Embryonic facial prominence (tissue), 1 donor: ENCODE data around the gene AGXT.

Experiments
- DNase-seq: peaks from one replicate; pipeline ENCODE4 v3.0.0-alpha.2; 2016; ENCODE audit errors: extremely low spot score

The AGXT gene

DNA sequence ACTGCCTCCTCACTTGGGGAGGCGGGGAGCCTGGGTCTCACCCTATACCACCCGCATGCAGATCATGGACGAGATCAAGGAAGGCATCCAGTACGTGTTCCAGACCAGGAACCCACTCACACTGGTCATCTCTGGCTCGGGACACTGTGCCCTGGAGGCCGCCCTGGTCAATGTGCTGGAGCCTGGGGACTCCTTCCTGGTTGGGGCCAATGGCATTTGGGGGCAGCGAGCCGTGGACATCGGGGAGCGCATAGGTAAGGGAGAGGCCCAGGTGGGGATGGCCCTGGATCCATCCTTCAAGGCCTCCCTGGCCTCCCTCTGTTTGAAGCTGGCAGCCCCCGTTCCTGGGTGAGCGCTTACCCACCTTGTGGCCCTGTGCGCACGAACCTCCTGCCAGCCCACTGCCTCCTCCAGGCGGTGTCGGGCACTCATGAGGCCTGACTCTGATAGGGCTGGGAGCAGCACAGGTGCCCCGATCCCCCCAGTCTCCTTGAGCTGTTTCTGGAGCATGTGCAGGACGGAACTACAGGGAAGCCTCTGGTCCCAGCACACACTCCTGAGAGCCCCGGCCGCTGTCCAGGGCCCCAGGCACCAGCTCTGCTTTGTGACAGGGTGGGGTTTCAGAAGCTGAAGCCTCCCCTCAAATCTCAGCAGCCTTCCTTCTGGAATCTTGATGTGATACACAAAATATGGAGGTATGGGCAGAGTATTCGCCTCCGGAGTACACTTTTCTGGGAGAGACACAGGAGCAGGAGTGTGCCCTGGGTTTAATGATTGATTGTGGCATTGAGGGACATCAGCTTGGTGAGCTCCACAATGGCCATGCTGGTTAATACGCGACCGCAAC lies 708 bp downstream of the AGXT start:
- no peak for DNase-seq

DNA sequence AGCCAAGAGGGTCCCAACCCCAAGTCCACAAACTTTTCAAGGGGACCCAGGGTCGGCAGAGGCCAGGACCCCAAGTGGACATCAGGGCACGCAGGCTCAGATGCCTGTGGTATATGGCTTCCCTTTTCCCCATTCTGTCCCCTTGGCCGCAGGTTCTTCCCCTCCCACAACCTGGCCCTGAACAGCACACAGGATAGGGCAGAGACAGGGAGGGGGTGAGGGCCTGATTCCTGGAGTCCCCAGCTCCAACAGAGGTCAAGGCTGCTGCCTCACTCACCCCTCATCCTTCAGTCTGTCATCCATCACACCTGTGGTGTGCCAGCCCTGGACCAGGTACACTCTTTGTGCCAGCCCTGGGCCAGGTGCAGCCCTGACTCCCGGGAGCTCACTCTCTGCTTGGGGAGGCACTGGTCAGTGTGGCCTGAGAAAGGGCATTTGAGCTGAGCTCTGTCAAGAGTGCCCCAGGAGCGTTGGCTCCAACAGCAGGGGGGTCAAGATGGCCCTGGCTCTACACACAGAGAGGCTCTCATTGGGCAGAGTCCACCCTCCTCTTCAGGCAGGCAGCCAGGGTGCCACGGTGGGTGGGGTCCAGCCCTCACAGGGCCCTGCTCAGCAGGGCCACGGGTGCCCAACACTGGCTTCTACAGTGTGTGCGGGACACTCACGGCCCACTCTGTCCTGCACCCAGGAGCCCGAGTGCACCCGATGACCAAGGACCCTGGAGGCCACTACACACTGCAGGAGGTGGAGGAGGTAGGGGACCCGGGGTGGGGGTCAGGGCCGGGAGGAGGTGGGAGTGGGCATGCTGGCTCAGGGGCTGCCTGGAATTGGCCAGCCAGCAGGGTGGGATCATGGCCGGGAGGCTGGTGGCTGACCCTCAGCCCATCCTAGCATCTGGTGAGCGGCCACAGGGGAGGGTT lies 1.6 kb downstream of the AGXT start:
- no peak for DNase-seq

DNA sequence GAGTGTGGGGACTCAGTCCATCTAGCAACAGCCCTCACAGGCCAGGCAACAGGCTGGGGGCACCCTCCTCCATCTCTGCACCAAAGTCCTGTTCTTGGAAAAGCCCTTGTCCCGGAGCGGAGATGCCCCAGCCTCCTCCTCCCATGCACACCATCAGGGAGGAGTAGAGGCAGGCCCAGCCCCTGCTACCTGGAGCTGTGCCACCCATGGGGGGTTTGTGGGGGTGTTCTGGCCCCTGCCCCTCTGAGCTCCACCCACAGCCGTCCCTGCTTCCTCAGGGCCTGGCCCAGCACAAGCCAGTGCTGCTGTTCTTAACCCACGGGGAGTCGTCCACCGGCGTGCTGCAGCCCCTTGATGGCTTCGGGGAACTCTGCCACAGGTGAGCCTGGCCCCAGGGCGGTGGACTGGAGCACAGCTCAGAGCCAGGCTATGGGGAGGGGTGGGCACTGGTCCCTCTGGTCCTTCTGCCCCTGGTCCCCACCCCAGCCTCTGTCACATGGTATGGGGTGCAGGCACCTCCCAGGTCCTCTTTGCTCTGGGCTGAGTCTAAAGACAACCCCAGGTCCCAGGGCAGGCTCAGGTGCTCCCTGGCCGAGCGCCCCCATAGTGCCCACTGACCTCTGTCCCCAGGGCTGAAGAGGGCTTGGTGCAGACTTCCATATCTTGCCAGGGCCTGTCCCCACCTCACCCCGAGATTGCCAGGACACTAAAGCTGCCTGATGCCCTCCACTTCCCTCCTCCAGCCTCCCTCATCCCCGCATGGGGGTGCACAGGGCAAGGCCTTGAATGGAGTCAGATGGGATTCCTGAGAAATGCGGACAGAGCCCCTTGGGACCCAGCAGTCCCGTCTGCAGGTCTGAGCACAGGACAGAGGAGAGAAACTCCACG lies 2.7 kb downstream of the AGXT start:
- no peak for DNase-seq

DNA sequence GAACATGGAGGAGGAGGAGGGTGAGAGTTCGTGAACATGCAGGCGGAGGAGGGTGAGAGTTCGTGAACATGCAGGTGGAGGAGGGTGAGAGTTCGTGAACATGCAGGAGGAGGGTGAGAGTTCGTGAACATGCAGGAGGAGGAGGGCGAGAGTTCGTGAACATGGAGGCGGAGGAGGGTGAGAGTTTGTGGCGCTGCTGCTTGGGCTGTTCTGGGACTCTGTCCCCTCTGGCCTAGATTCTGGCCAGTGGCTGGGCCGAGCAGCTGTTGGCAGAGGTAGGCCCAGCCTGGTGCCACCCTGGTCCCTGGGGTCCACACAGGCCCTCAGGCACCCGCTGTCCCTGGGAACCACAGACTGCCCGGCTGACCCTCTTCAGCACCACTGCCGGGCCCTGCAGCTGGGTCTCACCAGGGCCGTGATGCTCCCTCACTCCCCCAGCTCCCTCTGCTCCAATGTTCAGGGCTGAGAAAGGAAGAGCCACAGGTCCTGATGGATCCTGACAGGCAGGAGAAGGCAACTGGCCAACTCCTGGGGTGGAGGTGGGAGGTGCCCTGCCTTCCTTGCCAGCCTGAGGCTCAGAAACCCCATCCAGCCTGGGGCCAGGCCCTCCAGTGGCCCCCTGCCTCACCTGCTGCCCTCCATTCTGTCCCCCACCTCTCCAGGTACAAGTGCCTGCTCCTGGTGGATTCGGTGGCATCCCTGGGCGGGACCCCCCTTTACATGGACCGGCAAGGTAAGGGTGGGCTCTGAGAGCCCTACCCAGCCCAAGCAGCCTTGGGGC lies 3.9 kb downstream of the AGXT start:
- DNase-seq = no peak

DNA sequence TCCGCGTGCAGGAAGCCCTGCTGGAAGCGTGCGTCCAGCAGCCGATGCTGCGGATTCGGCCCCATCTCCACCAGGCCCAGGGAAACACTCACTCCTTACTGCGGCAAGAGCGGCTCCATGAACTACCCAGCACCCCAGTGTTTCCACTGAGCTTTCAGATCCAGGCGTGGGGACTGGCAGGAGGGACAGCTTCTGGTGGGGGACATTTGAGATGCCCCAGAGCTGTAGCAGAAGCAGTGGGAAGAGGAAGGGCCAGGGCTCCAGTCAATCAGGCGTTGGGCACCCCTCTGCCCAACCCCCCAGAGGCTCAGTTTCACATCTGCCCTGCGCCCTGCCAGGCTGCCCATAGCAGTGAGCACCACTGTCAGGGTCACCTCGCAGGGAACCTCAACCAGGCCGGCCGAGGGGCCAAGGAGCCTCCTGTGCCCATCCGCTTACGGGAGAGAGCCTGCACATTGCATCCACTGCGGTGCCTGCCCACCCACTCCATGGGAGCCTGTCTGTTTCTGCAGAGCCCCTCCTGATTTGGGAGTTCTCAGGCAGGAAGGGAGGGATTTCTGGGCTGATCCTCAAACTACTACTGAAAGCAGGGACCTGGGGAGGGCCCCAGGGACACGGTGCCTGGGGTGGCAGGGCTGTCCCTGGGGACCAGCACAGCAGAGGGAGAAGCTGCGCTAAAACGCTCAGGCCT lies 4.6 kb downstream of the AGXT start:
- no peak for DNase-seq

DNA sequence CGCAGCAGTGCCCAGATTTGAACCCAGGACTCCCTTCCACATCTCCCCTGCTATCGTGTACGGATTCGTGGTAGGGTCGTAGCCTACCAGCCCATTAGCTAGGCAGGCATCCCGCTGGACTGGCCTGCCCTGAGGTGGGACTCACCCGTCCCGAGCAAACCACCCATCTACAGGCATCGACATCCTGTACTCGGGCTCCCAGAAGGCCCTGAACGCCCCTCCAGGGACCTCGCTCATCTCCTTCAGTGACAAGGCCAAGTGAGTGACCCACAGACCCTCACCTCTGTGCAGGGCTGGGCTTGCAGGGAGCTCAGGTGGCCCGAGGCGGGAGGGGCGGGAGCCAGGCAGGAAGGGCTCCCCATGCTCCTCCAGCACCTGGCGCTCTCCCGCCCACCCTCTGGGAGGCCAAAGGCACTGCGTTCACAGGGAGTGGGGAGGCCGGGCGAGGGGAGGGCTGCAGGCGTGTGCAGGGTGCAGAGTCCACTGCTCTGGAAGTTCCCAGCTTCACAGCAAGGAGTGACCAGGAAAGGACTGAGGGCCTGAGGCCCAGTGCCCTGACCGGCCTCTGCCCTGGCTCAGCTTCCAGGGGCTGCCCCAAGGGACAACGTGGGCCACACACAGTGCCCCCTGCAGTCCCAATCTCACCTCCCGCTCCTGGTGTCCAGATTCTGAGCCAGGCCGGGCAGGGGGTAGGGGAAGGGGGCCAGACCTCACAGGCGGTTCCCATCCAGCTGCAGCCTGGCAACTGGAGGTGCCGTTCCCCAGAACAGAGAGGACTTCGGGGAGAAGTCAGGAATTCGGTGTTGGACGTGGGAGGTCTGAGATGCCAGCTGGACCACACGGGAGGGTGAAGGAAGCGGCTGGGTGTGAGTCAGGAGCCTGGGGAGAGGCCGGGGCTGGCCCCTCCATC lies 5.4 kb downstream of the AGXT start:
- DNase-seq = no peak

DNA sequence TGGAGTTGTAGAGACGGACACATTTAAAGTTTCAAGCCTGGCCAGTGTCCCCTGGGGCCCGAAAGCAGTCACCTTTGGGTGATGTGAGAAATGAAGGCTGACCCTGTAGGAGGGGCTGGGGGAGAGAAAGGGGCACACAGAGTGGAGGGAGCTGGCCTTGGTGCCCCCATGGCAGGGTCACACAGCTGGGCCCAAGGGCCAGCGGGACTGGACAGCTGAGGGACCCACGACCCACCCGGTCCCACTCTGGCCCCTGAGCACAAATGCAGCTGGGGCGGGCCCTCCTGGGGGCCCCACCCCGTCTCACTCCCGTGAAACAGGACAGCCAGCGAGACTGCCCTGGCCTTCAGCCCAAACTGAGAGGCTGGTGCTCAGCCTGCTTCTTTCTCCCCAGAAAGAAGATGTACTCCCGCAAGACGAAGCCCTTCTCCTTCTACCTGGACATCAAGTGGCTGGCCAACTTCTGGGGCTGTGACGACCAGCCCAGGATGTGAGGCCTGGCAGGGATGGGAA lies 6.1 kb downstream of the AGXT start:
- DNase-seq = no peak

DNA sequence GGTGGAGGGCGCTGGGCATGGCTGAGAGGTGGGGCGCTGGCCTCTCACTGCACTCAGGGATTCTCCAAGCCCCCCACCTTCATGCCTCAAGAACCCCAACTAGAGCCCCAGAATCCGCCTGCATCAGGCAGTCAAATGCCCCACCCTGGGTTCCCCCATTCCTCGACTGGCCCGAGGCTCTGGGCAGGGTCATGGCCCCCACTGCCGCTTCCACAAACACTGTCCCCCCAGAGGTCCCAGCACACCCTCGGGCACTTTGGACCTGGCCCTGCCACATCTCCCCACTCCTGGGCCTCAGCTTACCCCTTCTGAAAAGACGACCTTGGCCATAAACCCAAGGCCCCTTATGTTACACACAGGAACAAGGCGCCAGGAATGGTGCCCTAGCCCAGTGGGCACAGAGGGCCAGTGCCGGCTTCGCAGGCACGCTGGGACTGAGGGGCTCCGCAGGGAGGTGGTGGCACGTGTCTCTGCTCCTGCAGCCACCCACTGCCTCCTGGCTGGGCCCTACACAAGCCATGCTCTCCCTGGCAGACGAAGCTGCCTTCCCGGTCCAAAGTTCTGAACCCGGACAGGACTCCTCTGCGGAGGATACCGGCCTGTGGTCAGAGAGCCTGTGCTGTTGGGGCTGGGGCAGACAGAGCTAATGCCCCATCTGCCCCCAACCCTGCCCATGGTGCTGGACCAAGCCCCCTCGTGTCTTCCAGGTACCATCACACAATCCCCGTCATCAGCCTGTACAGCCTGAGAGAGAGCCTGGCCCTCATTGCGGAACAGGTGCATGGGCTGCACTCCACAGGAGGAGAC lies 6.8 kb downstream of the AGXT start:
- DNase-seq = no peak

DNA sequence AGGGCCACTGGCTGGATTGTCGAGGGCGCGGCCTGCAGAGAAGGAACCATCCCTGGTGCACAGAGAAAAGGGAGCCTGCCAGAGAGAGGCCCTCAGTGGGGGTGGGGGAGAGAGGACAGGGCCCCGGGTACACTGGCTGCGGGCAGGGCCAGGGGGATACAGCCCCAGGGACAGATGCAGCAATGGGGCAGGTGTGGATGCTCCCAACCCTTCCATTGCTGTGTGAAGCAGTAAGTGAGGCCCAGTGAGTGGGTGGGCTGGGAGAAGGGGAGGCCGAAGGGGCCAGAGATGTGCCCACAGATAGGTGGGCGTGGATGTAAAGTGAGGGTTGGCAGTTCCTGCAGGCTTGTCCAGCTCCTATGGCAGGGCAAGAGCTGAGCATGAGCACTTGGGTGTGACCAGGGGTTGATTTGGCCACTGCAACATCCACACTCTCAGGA lies 7.4 kb downstream of the AGXT start:
- no peak for DNase-seq

DNA sequence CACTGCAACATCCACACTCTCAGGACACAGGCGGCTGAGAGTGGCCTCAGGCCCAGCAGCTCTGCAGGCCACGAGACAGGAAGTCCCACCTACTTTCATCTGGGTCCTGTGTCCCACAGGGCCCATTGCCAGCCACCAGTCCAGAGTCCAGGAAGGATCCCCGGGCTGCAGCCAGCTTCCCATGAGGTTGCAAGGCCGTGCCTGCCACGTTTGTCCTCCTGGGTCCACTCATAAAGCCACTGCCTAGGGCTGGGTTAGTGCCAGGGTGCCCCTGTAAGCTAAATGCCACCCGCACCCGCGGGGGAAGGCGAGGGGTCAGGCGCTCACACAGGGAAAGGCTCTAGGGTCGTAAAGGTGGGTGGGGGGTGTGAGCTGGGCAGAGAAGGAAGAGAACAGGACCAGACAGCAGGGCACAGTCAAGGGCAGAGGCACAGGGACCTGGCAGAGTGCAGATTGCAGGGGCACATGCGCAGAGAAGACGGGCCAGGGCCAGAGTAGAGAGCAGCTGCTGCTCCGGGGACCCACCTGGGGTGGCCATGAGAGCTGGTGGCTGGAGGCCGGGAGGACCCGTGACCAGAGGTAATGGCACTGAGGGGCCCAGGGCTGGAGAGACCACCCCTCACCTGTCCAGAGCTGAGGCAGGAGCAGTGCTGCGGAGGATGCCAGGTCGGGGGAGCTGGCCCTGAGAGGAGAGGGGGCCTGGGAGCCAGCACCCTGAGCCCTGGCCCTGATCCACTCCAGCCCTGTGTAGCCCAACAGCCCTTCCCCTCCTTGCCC lies 8.0 kb downstream of the AGXT start:
- DNase-seq = no peak

DNA sequence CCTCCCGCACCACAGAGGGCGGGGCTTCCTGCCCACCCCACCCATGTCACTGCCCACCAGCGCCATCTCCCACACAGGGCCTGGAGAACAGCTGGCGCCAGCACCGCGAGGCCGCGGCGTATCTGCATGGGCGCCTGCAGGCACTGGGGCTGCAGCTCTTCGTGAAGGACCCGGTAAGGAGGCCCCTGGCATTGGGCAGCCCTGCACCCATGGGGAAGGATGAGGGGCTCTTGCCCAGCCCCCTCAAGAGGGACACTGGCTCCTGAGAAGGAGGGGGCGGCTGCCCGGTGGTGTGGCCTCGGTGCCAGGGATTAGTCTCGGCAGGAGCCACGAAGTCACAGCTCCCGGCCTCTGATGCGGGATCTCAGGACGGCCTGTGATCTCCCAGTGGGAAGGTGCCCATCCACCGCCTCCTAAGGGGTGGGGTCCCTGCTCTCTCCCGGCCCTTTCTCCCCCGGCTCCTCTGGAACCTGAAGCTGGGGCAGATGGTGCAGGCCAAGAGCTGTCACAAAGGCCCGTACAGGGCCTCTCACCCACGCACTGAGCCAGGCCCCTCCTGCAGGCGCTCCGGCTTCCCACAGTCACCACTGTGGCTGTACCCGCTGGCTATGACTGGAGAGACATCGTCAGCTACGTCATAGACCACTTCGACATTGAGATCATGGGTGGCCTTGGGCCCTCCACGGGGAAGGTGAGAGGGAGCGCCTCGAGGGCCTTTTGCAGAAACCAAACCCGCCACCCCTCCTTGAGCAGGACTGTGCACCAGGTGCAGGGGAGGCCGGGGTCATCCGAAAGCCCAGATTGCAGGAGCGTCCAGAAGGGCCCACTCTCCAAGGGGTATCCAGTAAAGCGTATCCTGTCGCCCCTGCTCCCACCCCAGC lies 9.1 kb downstream of the AGXT start:
- DNase-seq = no peak

DNA sequence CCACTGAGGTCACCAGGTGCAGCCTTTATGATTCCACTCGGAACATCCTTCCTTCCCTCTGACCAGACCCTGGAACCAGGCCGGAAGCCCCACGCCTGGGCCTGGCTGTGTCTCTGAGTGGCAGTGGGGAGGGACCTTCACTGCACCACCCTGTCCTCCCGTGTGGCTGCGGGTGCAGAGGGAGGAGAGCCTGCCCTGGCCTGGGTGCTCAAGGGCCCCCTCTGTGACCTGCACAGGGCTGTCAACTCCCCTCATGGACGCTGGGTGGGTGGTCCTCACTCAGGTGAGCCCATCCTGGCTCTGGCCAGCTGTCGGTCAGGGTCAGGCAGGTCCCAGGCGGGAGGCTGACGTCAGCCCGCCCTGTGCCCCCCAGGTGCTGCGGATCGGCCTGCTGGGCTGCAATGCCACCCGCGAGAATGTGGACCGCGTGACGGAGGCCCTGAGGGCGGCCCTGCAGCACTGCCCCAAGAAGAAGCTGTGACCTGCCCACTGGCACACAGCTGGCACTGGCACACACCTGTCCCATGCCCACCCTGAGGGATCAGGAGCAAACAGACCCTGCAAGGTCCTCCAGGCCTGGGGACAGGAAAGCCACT lies 9.8 kb downstream of the AGXT start:
- DNase-seq = no peak

DNA sequence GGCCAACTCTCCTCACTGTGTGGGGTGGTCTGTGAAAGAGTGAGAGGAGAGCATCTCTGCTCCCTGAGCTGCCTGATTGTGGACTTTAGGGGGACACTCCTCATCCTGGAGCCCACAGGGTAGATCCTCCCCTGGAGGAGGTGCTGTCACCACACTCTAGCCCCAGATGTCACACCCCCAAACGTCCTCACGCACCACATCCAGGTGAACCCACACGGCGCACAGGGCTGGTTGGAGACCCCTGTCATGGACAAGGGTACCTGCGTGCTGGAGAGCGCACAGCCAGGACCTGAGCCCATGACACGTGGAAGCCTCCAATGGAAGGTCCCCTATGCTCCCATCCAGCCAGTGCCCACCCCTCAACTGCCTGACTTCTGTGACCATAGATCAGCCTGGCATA lies 10.5 kb downstream of the AGXT start:
- DNase-seq = no peak

DNA sequence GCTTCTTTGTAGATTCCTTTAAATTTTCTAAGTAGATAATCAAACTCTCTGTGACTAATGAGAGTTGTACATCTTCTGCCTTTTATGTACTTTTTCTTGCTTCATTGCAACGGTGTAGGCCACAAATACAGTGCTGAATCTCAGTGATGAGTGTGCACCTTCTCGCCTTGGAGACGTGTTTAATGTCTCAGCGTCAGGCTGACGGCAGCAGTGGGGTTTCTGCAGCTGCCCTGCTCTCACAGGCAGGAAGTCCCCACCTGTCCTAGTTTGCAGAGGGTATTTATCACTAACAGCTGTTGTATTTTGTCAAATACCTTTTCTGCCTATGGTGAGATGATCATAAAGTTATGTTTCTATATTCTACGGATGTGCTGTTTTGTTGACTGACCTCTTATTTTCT lies 13.3 kb downstream of the AGXT start:
- no peak for DNase-seq

DNA sequence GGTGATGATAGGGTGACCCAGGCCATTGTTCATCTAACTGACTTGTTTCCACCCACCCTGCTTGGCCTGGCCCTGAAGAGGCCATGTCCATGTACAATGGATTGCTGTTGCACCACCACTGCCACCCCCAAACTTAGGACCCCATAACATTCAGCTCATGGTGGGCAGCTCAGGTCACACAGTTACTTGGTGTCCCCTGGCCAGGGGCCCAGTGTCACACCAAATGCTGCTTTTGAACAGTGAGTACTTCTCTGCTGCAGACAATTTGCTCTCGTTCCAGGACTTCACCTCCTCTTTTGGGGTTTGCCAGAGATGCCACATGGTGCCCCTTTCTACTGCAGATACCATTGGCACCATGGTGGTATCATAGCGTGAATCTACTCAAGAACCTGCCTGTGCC lies 15.6 kb downstream of the AGXT start:
- no peak for DNase-seq

DNA sequence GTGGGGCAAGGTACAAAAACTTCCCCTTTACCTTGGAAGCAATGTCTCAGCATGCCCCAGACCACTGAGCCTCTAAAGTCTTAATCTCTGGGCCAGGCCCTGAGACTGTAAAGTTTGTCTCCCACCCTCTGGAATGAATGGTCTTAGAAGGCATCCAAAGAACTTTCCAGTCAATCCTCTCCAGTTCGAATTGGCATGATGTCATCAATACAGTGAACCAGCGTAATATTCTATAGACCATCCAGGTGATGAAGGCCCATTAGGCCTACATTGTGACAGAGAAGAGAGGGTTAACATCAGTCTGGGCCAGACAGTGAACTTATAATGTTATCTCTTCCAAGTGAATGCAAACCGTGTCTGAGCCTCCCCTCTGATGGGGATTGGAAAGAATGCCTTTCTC lies 16.1 kb downstream of the AGXT start:
- DNase-seq = no peak
